Endodermal cell (in vitro differentiated cells): Measurements from ENCODE around the gene RTBDN. TPM values are rescaled to one million over a fixed set of nuclear protein-coding genes. Genes with fewer than 3 reads are reported as not detected.
A peak's percentile ranks its signal among the peaks of the same experiment; 100 is the strongest.

Source experiments
- DNase-seq: peaks from one replicate; pipeline ENCODE4 v3.0.0-alpha.2; 2017
- H3K27ac ChIP-seq: 2 replicates; pipeline ENCODE4 v1.5.1; 2013; ENCODE audit warnings: mild to moderate bottlenecking, low read depth, low read length, moderate library complexity
- H3K27me3 ChIP-seq: 2 replicates; pipeline ENCODE4 v1.6.1; 2013; ENCODE audit warnings: mild to moderate bottlenecking, low read length, moderate library complexity; ENCODE audit not compliant: insufficient read depth, control insufficient read depth, poor library complexity, severe bottlenecking
- H3K36me3 ChIP-seq: 2 replicates; pipeline ENCODE4 v1.7.0; 2013; ENCODE audit warnings: mild to moderate bottlenecking, low read length, moderate library complexity; ENCODE audit not compliant: control insufficient read depth, insufficient read depth
- H3K4me1 ChIP-seq: one replicate; pipeline ENCODE4 v1.7.0; 2013; ENCODE audit warnings: low read length; ENCODE audit not compliant: control insufficient read depth, insufficient read depth
- H3K4me3 ChIP-seq: 2 replicates; pipeline ENCODE4 v1.5.1; 2013; ENCODE audit warnings: mild to moderate bottlenecking, low read length, moderate library complexity
- H3K9ac ChIP-seq: 2 replicates; pipeline ENCODE4 v1.6.1; 2013; ENCODE audit warnings: mild to moderate bottlenecking, low read length, moderate library complexity; ENCODE audit not compliant: poor library complexity, severe bottlenecking; ENCODE audit errors: extremely low read depth
- H3K9me3 ChIP-seq: 2 replicates; pipeline ENCODE4 v1.6.1; 2013; ENCODE audit warnings: mild to moderate bottlenecking, low read length, moderate library complexity; ENCODE audit not compliant: control insufficient read depth
- H3K27ac Mint-ChIP-seq: 2 replicates; pipeline ENCODE4 v1.8.0; 2020; ENCODE audit warnings: mixed read lengths
- H3K27me3 Mint-ChIP-seq: 2 replicates; pipeline ENCODE4 v1.8.0; 2021; ENCODE audit warnings: mild to moderate bottlenecking, mixed read lengths; ENCODE audit not compliant: insufficient read depth
- H3K36me3 Mint-ChIP-seq: 2 replicates; pipeline ENCODE4 v1.8.0; 2020; ENCODE audit warnings: low read depth, mixed read lengths
- H3K4me1 Mint-ChIP-seq: 2 replicates; pipeline ENCODE4 v1.8.0; 2020; ENCODE audit warnings: mixed read lengths
- H3K4me3 Mint-ChIP-seq: 2 replicates; pipeline ENCODE4 v1.8.0; 2020; ENCODE audit warnings: mild to moderate bottlenecking, moderate library complexity, mixed read lengths
- H3K9me3 Mint-ChIP-seq: 2 replicates; pipeline ENCODE4 v1.8.0; 2020; ENCODE audit warnings: mild to moderate bottlenecking, mixed read lengths
- WGBS, 2 experiments: methylation state at CpG; one replicate each; pipeline versions ENCODE4 v1.1.5 to v1.1.7; 2013; ENCODE audit warnings: missing lambda C conversion rate in 2 of 2, mixed read lengths in 1 of 2; ENCODE audit not compliant: insufficient coverage in 1 of 2, insufficient read length in 1 of 2; 5-methylcytosine and 5-hydroxymethylcytosine counted together
- total RNA-seq, 2 donors: library from RNA; stranded (reverse); fragmentation: NEBNext Ultra II Directional in 1 of 2; extraction: Animal tissue kit (Norgen Biotek cat#: 25700) in 1 of 2; gene quantifications; 2 replicates in 1 of 2; 3 replicates in 1 of 2; pipeline ENCODE4 v1.2.1, GENCODE V29; 2021
- TF ChIP-seq, protein P1 (sequence below): fragments of 200-600 bp; sonication (generic); conservative IDR thresholded peaks from 2 replicates; pipeline ENCODE4 v1.5.0; 2021; ENCODE audit warnings: antibody characterized with exemption, mild to moderate bottlenecking

The RTBDN gene
- total RNA-seq, 2 donors from 2014 or later = 0.68 to 1.7 TPM

DNA sequence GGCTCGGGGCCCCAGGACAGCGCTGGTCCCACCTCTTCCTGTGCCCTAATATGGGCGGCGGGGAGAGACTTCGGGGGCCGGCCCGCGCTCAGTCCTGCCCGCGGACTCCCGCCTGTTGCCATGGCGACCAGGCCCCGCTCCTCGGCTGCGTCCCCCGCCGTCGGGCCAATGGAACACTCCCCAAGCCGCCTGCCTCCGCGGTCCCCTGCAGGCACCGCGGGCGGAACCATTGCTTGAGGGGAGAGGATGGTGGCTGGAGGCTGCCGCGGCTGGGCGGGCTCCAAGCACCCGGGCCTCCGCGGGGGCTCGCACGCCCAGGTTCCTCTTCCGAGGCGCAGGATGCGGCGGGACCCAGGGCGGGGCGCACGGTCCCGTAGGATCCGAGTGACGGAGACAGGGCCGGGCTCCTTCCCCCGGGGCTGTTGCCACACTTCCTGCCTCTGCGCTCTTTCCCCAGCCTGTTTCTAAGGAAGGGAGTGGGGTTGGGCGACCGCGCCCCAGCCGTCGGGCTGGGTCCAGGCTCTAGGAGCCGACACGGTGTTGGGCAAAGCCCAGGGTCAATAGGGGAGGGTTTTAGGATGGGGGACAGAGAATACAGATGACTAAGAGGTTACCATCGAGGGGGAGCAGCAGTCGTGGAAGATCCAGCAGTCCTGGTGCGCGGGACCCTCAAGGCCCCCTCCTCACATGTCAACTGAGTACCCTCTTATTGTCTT is 44.3 kb downstream of the RTBDN start:
- Histone ChIP-seq H3K9ac (no peak overlapping the region), H3K27me3 (peaks cover 9% of the 10 kb centered on the region), H3K9me3 (no peaks in the 10 kb centered on the region), H3K36me3 (no peaks in the 10 kb centered on the region), H3K4me1 (peaks cover 6% of the 10 kb centered on the region), H3K4me3 (peak overlapping the region; percentile 86), H3K27ac (peak overlapping the region; percentile 66)
- TF ChIP-seq, protein P1, sequence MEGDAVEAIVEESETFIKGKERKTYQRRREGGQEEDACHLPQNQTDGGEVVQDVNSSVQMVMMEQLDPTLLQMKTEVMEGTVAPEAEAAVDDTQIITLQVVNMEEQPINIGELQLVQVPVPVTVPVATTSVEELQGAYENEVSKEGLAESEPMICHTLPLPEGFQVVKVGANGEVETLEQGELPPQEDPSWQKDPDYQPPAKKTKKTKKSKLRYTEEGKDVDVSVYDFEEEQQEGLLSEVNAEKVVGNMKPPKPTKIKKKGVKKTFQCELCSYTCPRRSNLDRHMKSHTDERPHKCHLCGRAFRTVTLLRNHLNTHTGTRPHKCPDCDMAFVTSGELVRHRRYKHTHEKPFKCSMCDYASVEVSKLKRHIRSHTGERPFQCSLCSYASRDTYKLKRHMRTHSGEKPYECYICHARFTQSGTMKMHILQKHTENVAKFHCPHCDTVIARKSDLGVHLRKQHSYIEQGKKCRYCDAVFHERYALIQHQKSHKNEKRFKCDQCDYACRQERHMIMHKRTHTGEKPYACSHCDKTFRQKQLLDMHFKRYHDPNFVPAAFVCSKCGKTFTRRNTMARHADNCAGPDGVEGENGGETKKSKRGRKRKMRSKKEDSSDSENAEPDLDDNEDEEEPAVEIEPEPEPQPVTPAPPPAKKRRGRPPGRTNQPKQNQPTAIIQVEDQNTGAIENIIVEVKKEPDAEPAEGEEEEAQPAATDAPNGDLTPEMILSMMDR = no peak
- WGBS, 2 experiments = 2% methylated on average over 29 to 56 of the region's 56 CpGs
- peak overlapping the region; percentile 30 for H3K27ac Mint-ChIP-seq
- H3K27me3 Mint-ChIP-seq = peaks cover 9% of the 10 kb centered on the region
- H3K36me3 Mint-ChIP-seq = no peaks in the 10 kb centered on the region
- no peaks in the 10 kb centered on the region for H3K9me3 Mint-ChIP-seq
- peaks cover 24% of the 10 kb centered on the region for H3K4me1 Mint-ChIP-seq
- peak; percentile 98 for DNase-seq
- peak overlapping the region; percentile 74 for H3K4me3 Mint-ChIP-seq

DNA sequence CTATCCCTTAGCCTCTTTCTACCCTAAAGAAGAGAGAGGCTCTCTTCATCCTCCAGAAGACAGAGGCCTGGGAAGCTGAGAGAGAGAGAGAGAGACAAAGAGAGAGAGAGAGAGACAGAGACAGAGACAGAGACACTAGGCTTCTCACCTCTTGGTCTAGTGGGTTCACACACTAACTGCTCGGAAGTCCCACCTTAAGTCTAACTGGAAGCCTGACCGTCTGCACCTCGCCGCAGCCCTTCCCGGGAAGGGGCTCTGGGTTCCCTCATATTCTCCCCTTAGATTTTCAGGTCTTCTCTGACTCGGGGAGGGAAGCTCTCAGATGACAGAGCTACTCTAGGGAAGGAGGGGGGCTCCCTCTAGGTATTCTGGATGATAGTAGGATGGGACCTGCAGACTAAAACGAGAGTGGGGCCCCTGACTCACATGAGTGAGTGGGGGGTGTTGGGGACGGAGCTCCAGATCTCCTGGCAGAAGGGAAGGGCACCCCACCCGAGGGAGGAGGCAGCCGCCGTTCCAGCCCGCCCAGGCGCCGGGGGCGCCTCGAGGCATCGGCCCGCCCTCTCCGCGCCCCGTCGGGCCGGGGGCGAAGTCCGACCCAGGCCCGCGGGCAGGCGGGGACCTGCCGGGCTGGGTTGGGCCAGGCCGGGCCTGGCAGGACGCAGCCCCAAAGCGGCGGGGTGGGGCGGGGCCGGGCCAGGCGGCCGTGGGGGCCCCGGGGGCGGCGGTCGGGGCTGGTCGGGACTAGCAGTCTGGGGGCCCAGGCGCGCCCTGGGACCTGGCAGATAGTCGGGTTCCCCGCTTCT is 45.1 kb downstream of the RTBDN start:
- Histone ChIP-seq H3K9ac (no peak overlapping the region), H3K36me3 (no peaks in the 10 kb centered on the region), H3K27ac (peak overlapping the region; percentile 1), H3K27me3 (peaks cover 9% of the 10 kb centered on the region), H3K4me3 (peak overlapping the region; percentile 8), H3K4me1 (peaks cover 6% of the 10 kb centered on the region), H3K9me3 (no peaks in the 10 kb centered on the region)
- H3K4me1 Mint-ChIP-seq = peaks cover 23% of the 10 kb centered on the region
- H3K9me3 Mint-ChIP-seq = no peaks in the 10 kb centered on the region
- DNase-seq = no peak
- TF ChIP-seq, protein P1 = no peak
- peak overlapping the region; percentile 74 for H3K4me3 Mint-ChIP-seq
- 5 to 15% methylated on average over 31 to 46 of the region's 46 CpGs for WGBS, 2 experiments
- peak overlapping the region; percentile 73 for H3K27ac Mint-ChIP-seq
- H3K36me3 Mint-ChIP-seq = no peaks in the 10 kb centered on the region
- peaks cover 9% of the 10 kb centered on the region for H3K27me3 Mint-ChIP-seq

DNA sequence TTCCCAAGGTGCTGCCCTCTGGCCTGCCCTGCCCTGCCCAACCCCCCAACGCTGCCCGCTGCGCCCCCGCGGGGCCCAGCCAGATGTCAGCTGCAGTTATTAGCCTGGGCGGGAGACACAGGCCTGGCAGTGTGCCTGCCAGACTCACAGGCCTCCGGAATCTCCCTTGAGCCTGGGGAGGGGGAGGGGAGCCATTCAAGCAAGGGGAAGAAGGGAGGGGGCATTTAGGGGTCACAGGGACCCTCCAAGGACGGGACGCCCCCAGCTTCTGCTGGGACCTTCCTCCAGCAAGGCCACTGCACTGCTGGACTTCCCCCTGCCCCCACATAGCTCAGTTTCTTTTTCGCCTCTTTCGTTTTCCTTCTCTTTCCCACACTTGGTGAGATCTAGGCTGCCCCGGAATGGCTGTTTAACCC is 45.7 kb downstream of the RTBDN start:
- H3K9me3 Mint-ChIP-seq = no peaks in the 10 kb centered on the region
- peak; percentile 77 for DNase-seq
- peaks cover 9% of the 10 kb centered on the region for H3K27me3 Mint-ChIP-seq
- Histone ChIP-seq H3K4me1 (peaks cover 6% of the 10 kb centered on the region), H3K9ac (no peak overlapping the region), H3K27me3 (peaks cover 9% of the 10 kb centered on the region), H3K4me3 (peak overlapping the region; percentile 8), H3K27ac (peak overlapping the region; percentile 26), H3K36me3 (no peaks in the 10 kb centered on the region), H3K9me3 (no peaks in the 10 kb centered on the region)
- H3K4me1 Mint-ChIP-seq = peaks cover 20% of the 10 kb centered on the region
- TF ChIP-seq, protein P1 = no peak
- peak overlapping the region; percentile 74 for H3K4me3 Mint-ChIP-seq
- no peaks in the 10 kb centered on the region for H3K36me3 Mint-ChIP-seq
- peak overlapping the region; percentile 73 for H3K27ac Mint-ChIP-seq
- 17 to 29% methylated on average over 1 to 12 of the region's 12 CpGs for WGBS, 2 experiments
